PC-9 (cell line): ENCODE data around the gene CHMP2B.

Experiments used
- EZH2 ChIP-seq: fragments of 200-600 bp; sonication (generic); IDR thresholded peaks from 2 replicates; pipeline ENCODE4 v1.8.0; 2017; ENCODE audit warnings: antibody characterized with exemption, low read depth
- TF ChIP-seq, protein P1 (sequence below): fragments of 200-600 bp; sonication (generic); conservative IDR thresholded peaks from 2 replicates; pipeline ENCODE4 v1.6.1; 2017; ENCODE audit warnings: mixed run types, antibody characterized with exemption, mild to moderate bottlenecking, moderate library complexity

DNA sequence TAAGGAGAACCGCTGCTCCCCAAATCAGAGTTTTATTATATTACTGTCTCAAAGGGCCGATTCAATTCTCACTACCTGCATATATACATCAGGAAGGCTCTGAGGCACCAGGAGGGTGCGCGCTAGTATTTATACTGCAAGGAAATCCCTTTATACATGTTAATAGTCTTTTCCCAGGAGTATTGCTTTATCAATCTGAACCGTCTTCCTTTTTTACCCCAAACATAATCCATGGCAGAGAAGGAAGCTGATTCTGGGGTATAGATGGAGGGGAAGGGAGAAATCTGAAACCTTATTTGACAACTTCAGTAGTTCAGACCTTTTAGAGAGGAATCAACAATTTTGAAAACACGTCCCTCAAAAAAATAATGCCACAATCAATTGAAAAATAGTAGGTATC lies 49.4 kb downstream of the CHMP2B start, which contains the start of gene POU1F1:
- TF ChIP-seq, protein P1, sequence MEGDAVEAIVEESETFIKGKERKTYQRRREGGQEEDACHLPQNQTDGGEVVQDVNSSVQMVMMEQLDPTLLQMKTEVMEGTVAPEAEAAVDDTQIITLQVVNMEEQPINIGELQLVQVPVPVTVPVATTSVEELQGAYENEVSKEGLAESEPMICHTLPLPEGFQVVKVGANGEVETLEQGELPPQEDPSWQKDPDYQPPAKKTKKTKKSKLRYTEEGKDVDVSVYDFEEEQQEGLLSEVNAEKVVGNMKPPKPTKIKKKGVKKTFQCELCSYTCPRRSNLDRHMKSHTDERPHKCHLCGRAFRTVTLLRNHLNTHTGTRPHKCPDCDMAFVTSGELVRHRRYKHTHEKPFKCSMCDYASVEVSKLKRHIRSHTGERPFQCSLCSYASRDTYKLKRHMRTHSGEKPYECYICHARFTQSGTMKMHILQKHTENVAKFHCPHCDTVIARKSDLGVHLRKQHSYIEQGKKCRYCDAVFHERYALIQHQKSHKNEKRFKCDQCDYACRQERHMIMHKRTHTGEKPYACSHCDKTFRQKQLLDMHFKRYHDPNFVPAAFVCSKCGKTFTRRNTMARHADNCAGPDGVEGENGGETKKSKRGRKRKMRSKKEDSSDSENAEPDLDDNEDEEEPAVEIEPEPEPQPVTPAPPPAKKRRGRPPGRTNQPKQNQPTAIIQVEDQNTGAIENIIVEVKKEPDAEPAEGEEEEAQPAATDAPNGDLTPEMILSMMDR, result no peak
- no peak for TF ChIP-seq EZH2
